Upper lobe of left lung (tissue), 4 donors: Measurements from ENCODE around the gene INSM2.

Experiments
- EP300 ChIP-seq, 4 donors: sonication (generic); formaldehyde crosslinking; IDR thresholded peaks; one replicate each; pipeline ENCODE4 v1.5.1; 2017; ENCODE audit warnings: antibody characterized with exemption in 4 of 4, control low read depth in 2 of 4
- POLR2A ChIP-seq, 4 donors: fragments of 450-650 bp; IDR thresholded peaks; one replicate each; pipeline ENCODE4 v1.5.1; 2016 to 2017; ENCODE audit warnings: antibody characterized with exemption in 4 of 4, mild to moderate bottlenecking in 2 of 4
- TF ChIP-seq, protein P1 (sequence below), 6 experiments: fragments of 450-650 bp in 4 of 6; fragments of 200-600 bp in 2 of 6; sonication (generic) in 2 of 6; IDR thresholded peaks; one replicate each; pipeline ENCODE4 v1.5.1; 2016 to 2019; ENCODE audit warnings: antibody characterized with exemption in 6 of 6

DNA sequence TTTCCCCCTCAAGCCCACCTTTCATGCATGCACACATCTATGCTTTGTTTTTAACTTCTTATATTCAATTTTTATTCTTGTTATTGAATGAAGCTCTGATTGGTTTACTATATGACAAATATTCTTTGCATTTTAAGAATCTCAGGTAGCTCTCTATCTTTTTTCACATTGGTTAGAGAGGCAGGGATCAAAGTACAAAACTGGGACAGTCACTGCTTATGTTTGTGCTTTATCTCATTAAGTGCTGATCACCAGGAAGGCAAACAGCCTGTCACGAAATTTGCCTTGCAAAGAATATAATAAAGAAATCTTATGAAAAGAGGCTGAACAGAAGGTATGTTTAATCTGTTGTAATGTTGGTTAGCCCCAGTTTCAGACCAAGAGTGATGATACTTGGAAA is 29.7 kb upstream of the INSM2 start:
- TF ChIP-seq, protein P1, sequence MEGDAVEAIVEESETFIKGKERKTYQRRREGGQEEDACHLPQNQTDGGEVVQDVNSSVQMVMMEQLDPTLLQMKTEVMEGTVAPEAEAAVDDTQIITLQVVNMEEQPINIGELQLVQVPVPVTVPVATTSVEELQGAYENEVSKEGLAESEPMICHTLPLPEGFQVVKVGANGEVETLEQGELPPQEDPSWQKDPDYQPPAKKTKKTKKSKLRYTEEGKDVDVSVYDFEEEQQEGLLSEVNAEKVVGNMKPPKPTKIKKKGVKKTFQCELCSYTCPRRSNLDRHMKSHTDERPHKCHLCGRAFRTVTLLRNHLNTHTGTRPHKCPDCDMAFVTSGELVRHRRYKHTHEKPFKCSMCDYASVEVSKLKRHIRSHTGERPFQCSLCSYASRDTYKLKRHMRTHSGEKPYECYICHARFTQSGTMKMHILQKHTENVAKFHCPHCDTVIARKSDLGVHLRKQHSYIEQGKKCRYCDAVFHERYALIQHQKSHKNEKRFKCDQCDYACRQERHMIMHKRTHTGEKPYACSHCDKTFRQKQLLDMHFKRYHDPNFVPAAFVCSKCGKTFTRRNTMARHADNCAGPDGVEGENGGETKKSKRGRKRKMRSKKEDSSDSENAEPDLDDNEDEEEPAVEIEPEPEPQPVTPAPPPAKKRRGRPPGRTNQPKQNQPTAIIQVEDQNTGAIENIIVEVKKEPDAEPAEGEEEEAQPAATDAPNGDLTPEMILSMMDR (IDR thresholded peaks at IDR 0.05): no peak
- TF ChIP-seq EP300 (IDR thresholded peaks at IDR 0.05) (no peak), POLR2A (IDR thresholded peaks at IDR 0.05) (no peak)
